Hematopoietic multipotent progenitor cell treated with erythropoietin and hydrocortisone succinate and interleukin-3 and kit ligand, for 15 days (in vitro differentiated cells): ENCODE measurements around the gene MAP3K14.
A peak's percentile ranks its signal among the peaks of the same experiment; 100 is the strongest.
"Not testable (repeated sequence)": the region's sequence is repeated elsewhere in the genome, so short reads cannot be mapped to it uniquely, and the experiment has no call there.

Experiments
- DNase-seq: peaks from one replicate; pipeline ENCODE4 v3.0.0-alpha.2; 2015; ENCODE audit warnings: low spot score

MAP3K14 gene

GRCh38 chr17:45316434-45317110 lies at the start of gene MAP3K14:
MAP3K14 (minus strand) TSS chr17:45317020; CDS start chr17:45290745, 26,275 bp downstream.
- peak; percentile 37 for DNase-seq

- no peak for DNase-seq
Measured at GRCh38 chr17:45366049-45366448, 49.2 kb upstream of the MAP3K14 start.

- no peak for DNase-seq
Measured at GRCh38 chr17:45364531-45365390, 47.9 kb upstream of the MAP3K14 start.

GRCh38 chr17:45363498-45363897 lies 46.7 kb upstream of the MAP3K14 start:
- no peak for DNase-seq

- no peak for DNase-seq
Measured at GRCh38 chr17:45361976-45362375, 45.2 kb upstream of the MAP3K14 start.

GRCh38 chr17:45361451-45361850 lies 44.6 kb upstream of the MAP3K14 start:
- DNase-seq = no peak

GRCh38 chr17:45357364-45357997 lies 40.7 kb upstream of the MAP3K14 start:
- DNase-seq = no peak

GRCh38 chr17:45355087-45355486 lies 38.3 kb upstream of the MAP3K14 start:
- DNase-seq = no peak

GRCh38 chr17:45353043-45353442 lies 36.2 kb upstream of the MAP3K14 start:
- no peak for DNase-seq

GRCh38 chr17:45351831-45352230 lies 35.0 kb upstream of the MAP3K14 start:
- DNase-seq = no peak

GRCh38 chr17:45347444-45347843 lies 30.6 kb upstream of the MAP3K14 start:
- DNase-seq = no peak

- DNase-seq = no peak
Measured at GRCh38 chr17:45346216-45347015, 29.6 kb upstream of the MAP3K14 start.

- peak; percentile 19 for DNase-seq
Measured at GRCh38 chr17:45345554-45346215, 28.9 kb upstream of the MAP3K14 start.

GRCh38 chr17:45345246-45345553 lies 28.4 kb upstream of the MAP3K14 start:
- DNase-seq = no peak

GRCh38 chr17:45343967-45344664 lies 27.3 kb upstream of the MAP3K14 start:
- not testable (repeated sequence) for DNase-seq

GRCh38 chr17:45342871-45343526 lies 26.2 kb upstream of the MAP3K14 start:
- no peak for DNase-seq

GRCh38 chr17:45342306-45342705 lies 25.5 kb upstream of the MAP3K14 start:
- no peak for DNase-seq

GRCh38 chr17:45341533-45342158 lies 24.8 kb upstream of the MAP3K14 start:
- DNase-seq = no peak

GRCh38 chr17:45339646-45340605 lies 23.1 kb upstream of the MAP3K14 start:
- no peak for DNase-seq
